Mesothelial cell of epicardium (in vitro differentiated cells): Measurements from ENCODE around the gene AHNAK. TPM values are rescaled to one million over a fixed set of nuclear protein-coding genes. Genes with fewer than 3 reads are reported as not detected.
A peak's percentile ranks its signal among the peaks of the same experiment; 100 is the strongest.

Experiments
- DNase-seq, 2 experiments: peaks; one replicate each; pipeline ENCODE4 v3.0.0; 2021; ENCODE audit warnings: low spot score in 2 of 2; ENCODE audit not compliant: unreplicated experiment in 2 of 2
- H3K27ac Mint-ChIP-seq: 2 replicates; pipeline ENCODE4 v1.8.0; 2021; ENCODE audit warnings: mixed read lengths
- H3K27me3 Mint-ChIP-seq: 2 replicates; pipeline ENCODE4 v1.8.0; 2021; ENCODE audit warnings: low read depth, mixed read lengths
- H3K36me3 Mint-ChIP-seq: 2 replicates; pipeline ENCODE4 v1.8.0; 2021; ENCODE audit warnings: mixed read lengths
- H3K4me1 Mint-ChIP-seq: 2 replicates; pipeline ENCODE4 v1.8.0; 2021; ENCODE audit warnings: mixed read lengths
- H3K4me3 Mint-ChIP-seq: 2 replicates; pipeline ENCODE4 v1.8.0; 2021; ENCODE audit warnings: mild to moderate bottlenecking, moderate library complexity, mixed read lengths
- H3K9me3 Mint-ChIP-seq: 2 replicates; pipeline ENCODE4 v1.8.0; 2021; ENCODE audit warnings: mixed read lengths
- CTCF ChIP-seq: fragments of 200-600 bp; sonication (generic); IDR thresholded peaks from one replicate; pipeline ENCODE4 v1.5.0; 2021; ENCODE audit warnings: antibody characterized with exemption; ENCODE audit not compliant: unreplicated experiment
- total RNA-seq: library from RNA; stranded (reverse); gene quantifications from 3 replicates; pipeline ENCODE4 v1.2.1, GENCODE V29; 2021

The AHNAK gene
- total RNA-seq, 1 donor from 2014 or later = 481 TPM

DNA sequence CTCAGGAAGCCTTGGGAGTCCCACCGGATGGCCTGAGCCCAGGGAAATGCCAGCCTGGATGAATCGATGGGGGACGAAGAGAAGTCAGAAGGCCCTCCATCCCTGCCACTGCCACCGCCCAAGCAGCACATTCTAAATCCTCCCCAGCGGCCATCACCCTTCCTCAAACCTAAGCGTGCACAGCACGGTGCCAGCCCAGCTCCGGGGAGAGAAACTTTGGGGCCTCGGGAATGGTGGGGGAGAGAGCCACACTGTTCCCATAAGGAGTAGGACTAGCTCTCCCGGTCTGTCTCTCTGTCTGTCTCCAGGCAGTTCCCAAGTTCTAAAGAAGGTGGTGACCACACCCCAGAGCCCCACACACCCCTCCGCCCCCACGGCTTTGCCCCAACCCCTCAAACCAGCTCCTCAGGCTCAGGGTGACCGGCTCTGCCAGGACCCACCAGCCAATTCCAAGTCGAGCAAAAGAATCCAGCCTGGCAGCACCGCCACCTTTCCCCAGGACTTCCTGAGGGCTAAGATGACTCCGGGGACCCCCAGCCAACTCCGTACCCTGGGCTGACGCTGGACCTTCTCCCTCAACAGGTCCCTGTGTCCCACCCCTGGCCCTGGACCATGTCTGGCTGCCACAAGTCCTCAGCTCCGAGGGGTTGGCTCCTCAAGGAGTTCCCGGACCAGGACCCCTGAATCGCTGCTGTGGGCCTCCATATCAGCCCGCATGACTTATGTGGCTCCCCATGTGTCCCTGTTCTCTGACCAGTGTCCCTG, 2.7 kb downstream of the AHNAK start:
- Mint-ChIP-seq H3K36me3 (no peaks in the 10 kb centered on the region), H3K4me1 (peaks cover 72% of the 10 kb centered on the region), H3K27me3 (no peaks in the 10 kb centered on the region), H3K9me3 (no peaks in the 10 kb centered on the region), H3K4me3 (peak overlapping the region; percentile 97), H3K27ac (peak overlapping the region; percentile 99)
- DNase-seq = no peak
- no peak for TF ChIP-seq CTCF

DNA sequence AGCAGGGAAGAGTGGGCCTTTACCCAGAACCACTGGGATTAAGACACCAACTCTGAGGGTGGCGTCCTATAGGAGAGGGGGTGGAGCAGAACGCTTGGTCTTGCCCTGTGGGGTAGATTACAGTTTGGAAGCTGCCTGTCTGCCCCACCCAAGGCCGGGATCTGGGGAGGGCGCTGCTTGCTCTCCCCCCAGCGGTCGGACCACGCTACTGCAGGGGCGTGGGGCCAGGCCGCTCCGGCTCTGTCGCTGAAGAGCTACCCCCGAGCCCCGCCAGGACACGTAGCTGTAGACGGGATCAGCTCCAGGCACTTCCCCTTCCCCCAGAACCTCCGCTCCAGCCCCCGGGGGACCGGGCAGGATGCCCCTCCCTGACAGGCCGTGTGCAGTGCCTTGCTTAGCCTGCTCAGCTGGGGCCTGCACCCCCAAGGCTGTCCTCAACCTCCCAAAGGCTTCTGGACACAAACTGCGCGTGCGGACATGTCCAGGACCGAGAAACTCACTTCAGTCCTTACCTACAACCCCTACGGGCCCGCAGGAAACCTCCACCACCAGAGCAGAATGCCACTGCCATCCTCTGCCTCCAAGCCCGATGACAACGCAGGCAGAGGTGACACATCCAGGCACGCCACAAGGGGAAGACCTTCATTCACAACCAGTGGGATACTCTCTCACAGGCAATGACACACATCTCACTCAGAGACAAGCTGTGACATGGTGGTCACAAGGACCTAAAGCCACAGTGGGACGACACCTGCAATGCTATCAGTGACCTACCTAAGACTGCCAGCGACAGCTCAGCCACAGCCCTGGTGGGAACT, 3.6 kb downstream of the AHNAK start:
- Mint-ChIP-seq H3K36me3 (no peaks in the 10 kb centered on the region), H3K27ac (peak overlapping the region; percentile 99), H3K27me3 (no peaks in the 10 kb centered on the region), H3K9me3 (no peaks in the 10 kb centered on the region), H3K4me3 (peak overlapping the region; percentile 97), H3K4me1 (peaks cover 74% of the 10 kb centered on the region)
- TF ChIP-seq CTCF = peak; percentile 98
- peak in 1 of 2 experiments; percentile 89 for DNase-seq

- H3K4me3 Mint-ChIP-seq = peak overlapping the region; percentile 97
- peak overlapping the region; percentile 91 for H3K27ac Mint-ChIP-seq
- H3K4me1 Mint-ChIP-seq = peaks cover 67% of the 10 kb centered on the region
- H3K27me3 Mint-ChIP-seq = no peaks in the 10 kb centered on the region
- H3K9me3 Mint-ChIP-seq = no peaks in the 10 kb centered on the region
- no peak for DNase-seq
- TF ChIP-seq CTCF = no peak
- no peaks in the 10 kb centered on the region for H3K36me3 Mint-ChIP-seq
Measured at GRCh38 chr11:62542111-62542745, 4.4 kb downstream of the AHNAK start.

DNA sequence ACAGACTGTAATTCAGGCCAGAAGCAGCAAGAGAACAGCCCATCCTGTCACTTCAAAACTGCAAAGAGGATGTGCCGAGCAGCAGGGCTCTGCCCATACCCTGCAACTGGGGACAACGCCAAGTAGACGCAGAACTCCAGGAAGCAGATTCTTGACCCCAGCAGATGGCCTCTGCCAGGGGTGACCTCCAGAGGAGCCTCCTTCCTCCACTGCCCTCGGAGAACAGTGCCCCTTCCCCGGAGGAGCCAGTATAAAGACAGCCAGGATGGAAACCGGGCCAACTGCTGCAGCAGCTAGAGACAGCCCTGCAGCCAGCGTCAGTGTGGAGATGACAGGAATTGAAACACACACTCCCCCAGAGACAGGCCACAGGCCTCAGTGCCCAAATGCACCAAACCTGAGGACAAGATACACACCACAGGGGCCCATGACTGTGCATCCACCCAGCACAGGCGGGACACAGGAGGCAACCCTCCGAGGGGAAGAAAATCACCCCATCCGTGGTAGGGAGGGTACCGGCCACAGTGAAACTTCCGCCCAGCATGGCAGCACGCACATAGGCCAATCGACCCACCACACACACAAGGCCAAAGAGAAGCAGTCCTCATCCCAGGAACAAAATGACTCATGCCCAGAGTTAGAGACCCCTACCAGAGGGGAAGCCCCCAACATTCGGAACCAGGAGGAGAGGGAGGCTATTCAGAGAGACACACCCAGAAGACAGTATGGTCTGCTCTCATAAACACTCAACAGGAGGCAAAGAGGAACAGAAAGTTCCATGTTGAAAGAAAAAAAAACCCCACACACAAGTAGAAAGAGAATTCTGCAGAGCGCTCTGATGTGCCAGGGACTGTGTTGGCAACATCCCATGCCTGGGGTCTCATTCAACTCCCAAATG, 5.6 kb downstream of the AHNAK start:
- Mint-ChIP-seq H3K9me3 (no peaks in the 10 kb centered on the region), H3K27ac (peak overlapping the region; percentile 76), H3K27me3 (no peaks in the 10 kb centered on the region), H3K4me1 (peaks cover 67% of the 10 kb centered on the region), H3K4me3 (peak overlapping the region; percentile 97), H3K36me3 (peaks cover 4% of the 10 kb centered on the region)
- no peak for TF ChIP-seq CTCF
- no peak for DNase-seq
